H1 (cell line): ENCODE measurements around the gene SPATA16.

Source experiments
- BACH1 ChIP-seq: IDR thresholded peaks from 2 replicates; pipeline ENCODE4 v1.6.1; 2012; ENCODE audit warnings: low read length, improper control_type of control experiment
- GABPA ChIP-seq: IDR thresholded peaks from 2 replicates; pipeline ENCODE4 v1.6.1; 2011; ENCODE audit warnings: mild to moderate bottlenecking, low read length, moderate library complexity, borderline replicate concordance; ENCODE audit not compliant: insufficient read depth
- JUND ChIP-seq: IDR thresholded peaks from 2 replicates; pipeline ENCODE4 v1.6.1; 2011; ENCODE audit warnings: mild to moderate bottlenecking, improper control_type of control experiment, low read length
- NRF1 ChIP-seq: IDR thresholded peaks from 2 replicates; pipeline ENCODE4 v1.6.1; 2011; ENCODE audit warnings: mild to moderate bottlenecking, low read depth, low read length, improper control_type of control experiment
- POLR2A ChIP-seq, 2 experiments: IDR thresholded peaks; 1 replicate in 1 of 2; 2 replicates in 1 of 2; pipeline ENCODE4 v1.6.1; 2011; ENCODE audit warnings: low read depth in 2 of 2, low read length in 2 of 2, mild to moderate bottlenecking in 2 of 2; ENCODE audit errors: control extremely low read depth in 1 of 2
- POLR2AphosphoS5 ChIP-seq: IDR thresholded peaks from 2 replicates; pipeline ENCODE4 v1.6.1; 2011; ENCODE audit warnings: low read depth, low read length
- RAD21 ChIP-seq, 2 experiments: IDR thresholded peaks in 1 of 2; conservative IDR thresholded peaks in 1 of 2; 2 replicates each; pipeline ENCODE4 v1.6.1; 2011; ENCODE audit warnings: low read depth in 2 of 2, low read length in 2 of 2, improper control_type of control experiment in 1 of 2, inconsistent platforms in 1 of 2, mild to moderate bottlenecking in 1 of 2, moderate library complexity in 1 of 2
- SUZ12 ChIP-seq: fragments of 200-600 bp; sonication (generic); IDR thresholded peaks from 2 replicates; pipeline ENCODE4 v1.6.1; 2012; ENCODE audit warnings: mild to moderate bottlenecking, inconsistent platforms, low read length, moderate library complexity, mixed read lengths
- TAF7 ChIP-seq: optimal IDR thresholded peaks from 2 replicates; pipeline ENCODE3; 2011; ENCODE audit warnings: low read depth, mild to moderate bottlenecking, inconsistent platforms, low read length, moderate library complexity, borderline replicate concordance
- TF ChIP-seq, protein P1 (sequence below), 3 experiments: IDR thresholded peaks; 1 replicate in 2 of 3; 2 replicates in 1 of 3; pipeline versions ENCODE4 v1.5.1 to v1.6.1; 2011; ENCODE audit warnings: low read length in 3 of 3, mild to moderate bottlenecking in 3 of 3, inconsistent platforms in 2 of 3, low read depth in 1 of 3, moderate library complexity in 1 of 3; ENCODE audit not compliant: insufficient read depth in 1 of 3; ENCODE audit errors: control extremely low read depth in 1 of 3
- TF ChIP-seq, protein P2 (sequence below): IDR thresholded peaks from 2 replicates; pipeline ENCODE4 v1.6.1; 2011; ENCODE audit warnings: low read depth, mild to moderate bottlenecking, low read length; ENCODE audit not compliant: insufficient read depth
- TF ChIP-seq, protein P3 (sequence below): IDR thresholded peaks from 2 replicates; pipeline ENCODE4 v1.6.1; 2012; ENCODE audit warnings: inconsistent platforms

- TF ChIP-seq, protein P1, sequence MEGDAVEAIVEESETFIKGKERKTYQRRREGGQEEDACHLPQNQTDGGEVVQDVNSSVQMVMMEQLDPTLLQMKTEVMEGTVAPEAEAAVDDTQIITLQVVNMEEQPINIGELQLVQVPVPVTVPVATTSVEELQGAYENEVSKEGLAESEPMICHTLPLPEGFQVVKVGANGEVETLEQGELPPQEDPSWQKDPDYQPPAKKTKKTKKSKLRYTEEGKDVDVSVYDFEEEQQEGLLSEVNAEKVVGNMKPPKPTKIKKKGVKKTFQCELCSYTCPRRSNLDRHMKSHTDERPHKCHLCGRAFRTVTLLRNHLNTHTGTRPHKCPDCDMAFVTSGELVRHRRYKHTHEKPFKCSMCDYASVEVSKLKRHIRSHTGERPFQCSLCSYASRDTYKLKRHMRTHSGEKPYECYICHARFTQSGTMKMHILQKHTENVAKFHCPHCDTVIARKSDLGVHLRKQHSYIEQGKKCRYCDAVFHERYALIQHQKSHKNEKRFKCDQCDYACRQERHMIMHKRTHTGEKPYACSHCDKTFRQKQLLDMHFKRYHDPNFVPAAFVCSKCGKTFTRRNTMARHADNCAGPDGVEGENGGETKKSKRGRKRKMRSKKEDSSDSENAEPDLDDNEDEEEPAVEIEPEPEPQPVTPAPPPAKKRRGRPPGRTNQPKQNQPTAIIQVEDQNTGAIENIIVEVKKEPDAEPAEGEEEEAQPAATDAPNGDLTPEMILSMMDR (IDR thresholded peaks at IDR 0.05; ENCODE audit: control extremely low read depth in 1 of 3, insufficient read depth in 1 of 3, low read depth in 1 of 3, low read length in 3 of 3), result no peak
- TF ChIP-seq, protein P2, sequence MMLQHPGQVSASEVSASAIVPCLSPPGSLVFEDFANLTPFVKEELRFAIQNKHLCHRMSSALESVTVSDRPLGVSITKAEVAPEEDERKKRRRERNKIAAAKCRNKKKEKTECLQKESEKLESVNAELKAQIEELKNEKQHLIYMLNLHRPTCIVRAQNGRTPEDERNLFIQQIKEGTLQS, result no peak
- TF ChIP-seq POLR2A (IDR thresholded peaks at IDR 0.05; ENCODE audit: control extremely low read depth in 1 of 2, low read depth in 2 of 2, low read length in 2 of 2), result no peak
- no peak for TF ChIP-seq TAF7
- no peak for TF ChIP-seq SUZ12
- no peak for TF ChIP-seq BACH1
- no peak for TF ChIP-seq POLR2AphosphoS5
- no peak for TF ChIP-seq NRF1
- TF ChIP-seq GABPA, result no peak
- no peak for TF ChIP-seq JUND
- TF ChIP-seq RAD21 (IDR thresholded peaks at IDR 0.05 in 1 of 2, conservative IDR thresholded peaks at IDR 0.05 in 1 of 2; ENCODE audit: low read depth in 2 of 2, low read length in 2 of 2), result no peak
- TF ChIP-seq, protein P3, sequence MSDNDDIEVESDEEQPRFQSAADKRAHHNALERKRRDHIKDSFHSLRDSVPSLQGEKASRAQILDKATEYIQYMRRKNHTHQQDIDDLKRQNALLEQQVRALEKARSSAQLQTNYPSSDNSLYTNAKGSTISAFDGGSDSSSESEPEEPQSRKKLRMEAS, result no peak
These were observed 222.9 kb downstream of the SPATA16 start for GRCh38 chr3:172918165-172918564.
